Right lobe of liver (tissue), 6 donors: Measurements from ENCODE around the gene DAND5. TPM values are rescaled to one million over a fixed set of nuclear protein-coding genes. Genes with fewer than 3 reads are reported as not detected.
"Not testable (repeated sequence)": the region's sequence is repeated elsewhere in the genome, so short reads cannot be mapped to it uniquely, and the experiment has no call there.

Source experiments
- ATAC-seq, 4 donors: fragments of 200-7000 bp; cut with Tn5 transposase; one replicate each; pipeline ENCODE4 v1.9.1; 2020; ENCODE audit warnings: mild to moderate bottlenecking in 4 of 4, moderate library complexity in 4 of 4
- DNase-seq, 3 donors: peaks; one replicate each; pipeline ENCODE4 v3.0.0-alpha.2; 2020
- H3K27ac ChIP-seq, 3 donors: fragments of 200-600 bp; one replicate each; pipeline ENCODE4 v1.8.0; 2022
- H3K27me3 ChIP-seq, 2 donors: fragments of 200-600 bp; one replicate each; pipeline ENCODE4 v1.8.0; 2022
- H3K36me3 ChIP-seq, 4 donors: fragments of 200-600 bp; sonication (generic) in 1 of 4; one replicate each; pipeline versions ENCODE4 v1.5.1 to v1.8.0; 2017 to 2022; ENCODE audit warnings: control low read depth in 1 of 4
- H3K4me1 ChIP-seq, 4 donors: fragments of 200-600 bp; sonication (generic) in 1 of 4; one replicate each; pipeline versions ENCODE4 v1.5.1 to v1.8.0; 2017 to 2022; ENCODE audit warnings: control low read depth in 1 of 4
- H3K4me3 ChIP-seq, 3 donors: fragments of 200-600 bp; one replicate each; pipeline ENCODE4 v1.8.0; 2022
- H3K9me3 ChIP-seq, 4 donors: fragments of 200-600 bp; sonication (generic) in 1 of 4; one replicate each; pipeline versions ENCODE4 v1.5.1 to v1.8.0; 2017 to 2022; ENCODE audit warnings: control low read depth in 1 of 4
- CTCF ChIP-seq, 4 donors: fragments of 200-600 bp in 3 of 4; fragments of 450-650 bp in 1 of 4; IDR thresholded peaks; one replicate each; pipeline versions ENCODE4 v1.5.1 to v1.8.0; 2016 to 2022; ENCODE audit warnings: antibody characterized with exemption in 4 of 4, mild to moderate bottlenecking in 2 of 4
- POLR2A ChIP-seq: fragments of 450-650 bp; IDR thresholded peaks from one replicate; pipeline ENCODE4 v1.6.1; 2017; ENCODE audit warnings: antibody characterized with exemption, mild to moderate bottlenecking
- WGBS: methylation state at CpG from one replicate; pipeline ENCODE4 v1.1.6; 2018; ENCODE audit warnings: low coverage, low lambda C conversion rate; ENCODE audit not compliant: insufficient coverage; ENCODE audit errors: missing lambda C conversion rate; 5-methylcytosine and 5-hydroxymethylcytosine counted together
- intact Hi-C, 2 donors: fragments of 100-400 bp; cut with DNase I; formaldehyde crosslinking; loops; one replicate each; pipeline versions ENCODE4 v1.11.2 to v1.14.1; 2022
- total RNA-seq, 6 experiments: library from RNA; depleted of rRNA in 2 of 6; stranded (reverse); fragments of >200 nt in 2 of 6; fragmentation: NEBNext Ultra II Directional in 3 of 6; extraction: Animal tissue kit (Norgen Biotek cat#: 25700) in 3 of 6; gene quantifications; one replicate each; pipeline versions ENCODE4 v1.1.0 to v1.2.4, GENCODE V29; 2016 to 2023
- donor health status: DM: no; HTN: yes; CAD: no.
- donor health status: DM: no; HTN: no; CAD: no.
- donor health status: DM: no; HTN: no; CAD: no.
- donor health status: DM: no; HTN: yes; CAD: no.
- donor health status: DM: no; HTN: yes; CAD: no.

The DAND5 gene
- total RNA-seq, 6 experiments from 2014 or later, result not detected

- WGBS, result 92% methylated on average over 16 of the region's 28 CpGs
- no peak overlapping the region for H3K4me3 ChIP-seq
- DNase-seq (peak in 2 of 3 donors; percentile 53 to 60), ATAC-seq (no peak)
- no peaks in the 10 kb centered on the region for H3K9me3 ChIP-seq
- TF ChIP-seq POLR2A (no peak), CTCF (IDR thresholded peaks at IDR 0.05) (no peak)
- H3K4me1 ChIP-seq, result peaks cover 0 to 14% (median 6%) of the 10 kb centered on the region in 4 donors
- no peaks in the 10 kb centered on the region for H3K27me3 ChIP-seq
- H3K27ac ChIP-seq, result no peak overlapping the region
- intact Hi-C loops, result no loop called here
- peaks cover 0 to 65% (median 41%) of the 10 kb centered on the region in 4 donors for H3K36me3 ChIP-seq
Observed at GRCh38 chr19:12947702-12948611, 21.4 kb upstream of the DAND5 start.

GRCh38 chr19:12948612-12949362 lies 20.6 kb upstream of the DAND5 start:
- Histone ChIP-seq H3K4me1 (peaks cover 0 to 12% (median 6%) of the 10 kb centered on the region in 4 donors), H3K27ac (no peak overlapping the region), H3K36me3 (peaks cover 0 to 63% (median 36%) of the 10 kb centered on the region in 4 donors), H3K4me3 (no peak overlapping the region), H3K9me3 (no peaks in the 10 kb centered on the region), H3K27me3 (no peaks in the 10 kb centered on the region)
- peak in 1 of 3 donors; percentile 53 for DNase-seq
- ATAC-seq, result no peak
- 92% methylated on average over 5 of the region's 30 CpGs for WGBS
- no peak for TF ChIP-seq POLR2A
- no peak for TF ChIP-seq CTCF (IDR thresholded peaks at IDR 0.05)
- intact Hi-C loops, result no loop called here

GRCh38 chr19:12949363-12950283 lies 19.8 kb upstream of the DAND5 start:
- peaks cover 0 to 62% (median 29%) of the 10 kb centered on the region in 4 donors for H3K36me3 ChIP-seq

GRCh38 chr19:12952050-12952449 lies 17.3 kb upstream of the DAND5 start:
- H3K36me3 ChIP-seq, result peaks cover 0 to 59% (median 28%) of the 10 kb centered on the region in 4 donors
- DNase-seq, result not testable (repeated sequence)

More at GRCh38 chr19:12949363-12950283, 19.8 kb upstream of the DAND5 start:
- WGBS, result 83% methylated on average over 2 of the region's 16 CpGs
- peaks cover 0 to 12% (median 6%) of the 10 kb centered on the region in 4 donors for H3K4me1 ChIP-seq
- TF ChIP-seq CTCF (IDR thresholded peaks at IDR 0.05), result no peak
- TF ChIP-seq POLR2A, result no peak
- no peaks in the 10 kb centered on the region for H3K9me3 ChIP-seq
- no peak for DNase-seq
- intact Hi-C loops, result no loop called here
- no peak overlapping the region for H3K27ac ChIP-seq
- ATAC-seq, result no peak
- no peaks in the 10 kb centered on the region for H3K27me3 ChIP-seq
- no peak overlapping the region for H3K4me3 ChIP-seq

More at GRCh38 chr19:12952050-12952449, 17.3 kb upstream of the DAND5 start:
- intact Hi-C loops, ATAC-seq, H3K27me3 ChIP-seq, H3K4me1 ChIP-seq, H3K9me3 ChIP-seq, H3K4me3 ChIP-seq, H3K27ac ChIP-seq: not testable (repeated sequence)
- 100% methylated on average over 4 of the region's 6 CpGs for WGBS
